Neutrophil (primary cell): Measurements from ENCODE around the gene ZNF407.

Experiments
- H3K27ac ChIP-seq: fragments of 200-600 bp; sonication (generic); 2 replicates; pipeline ENCODE4 v1.5.1; 2016; ENCODE audit warnings: mild to moderate bottlenecking, moderate library complexity
- H3K27me3 ChIP-seq: fragments of 200-600 bp; sonication (generic); 2 replicates; pipeline ENCODE4 v1.6.0; 2016; ENCODE audit warnings: mild to moderate bottlenecking
- H3K36me3 ChIP-seq: fragments of 200-600 bp; sonication (generic); 2 replicates; pipeline ENCODE4 v1.5.1; 2017
- H3K4me1 ChIP-seq, 2 experiments: fragments of 200-600 bp in 1 of 2; sonication (generic) in 1 of 2; 1 replicate in 1 of 2; 2 replicates in 1 of 2; pipeline versions ENCODE4 v1.5.1 to v1.6.1; 2013 to 2016; ENCODE audit warnings: low read depth in 1 of 2, low read length in 1 of 2, mild to moderate bottlenecking in 1 of 2, moderate library complexity in 1 of 2; ENCODE audit not compliant: control insufficient read depth in 1 of 2, insufficient read depth in 1 of 2
- H3K4me3 ChIP-seq, 2 experiments: fragments of 200-600 bp in 1 of 2; sonication (generic) in 1 of 2; 1 replicate in 1 of 2; 2 replicates in 1 of 2; pipeline ENCODE4 v1.5.1; 2013 to 2016; ENCODE audit warnings: low read depth in 1 of 2, low read length in 1 of 2, mild to moderate bottlenecking in 1 of 2, moderate library complexity in 1 of 2
- H3K9me3 ChIP-seq: fragments of 200-600 bp; sonication (generic); 2 replicates; pipeline ENCODE4 v1.5.1; 2016
- TF ChIP-seq, protein P1 (sequence below): fragments of 200-600 bp; sonication (generic); IDR thresholded peaks from 2 replicates; pipeline ENCODE4 v1.5.1; 2016; ENCODE audit warnings: antibody characterized with exemption

ZNF407 gene

DNA sequence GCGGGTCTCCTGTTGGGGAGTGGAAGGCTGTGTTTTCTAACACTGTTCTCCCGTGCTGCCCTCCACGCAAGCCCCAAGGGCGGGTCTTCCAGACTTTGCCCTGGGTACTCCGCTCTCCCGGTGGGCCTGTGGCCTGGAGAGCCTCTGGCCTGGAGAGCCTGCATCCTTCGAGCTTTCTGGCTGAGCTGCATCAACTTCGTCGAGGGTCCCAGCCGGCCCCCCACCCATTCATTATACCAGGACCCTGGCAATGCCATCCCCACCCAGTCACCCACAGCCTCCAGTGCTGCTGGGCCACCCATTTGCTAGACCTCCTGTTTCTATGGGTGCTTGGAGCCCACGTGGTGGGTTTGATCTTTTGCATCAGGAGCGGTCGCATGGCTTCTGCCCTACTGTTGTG, 509.1 kb downstream of the ZNF407 start:
- no peaks in the 10 kb centered on the region for H3K9me3 ChIP-seq
- H3K27me3 ChIP-seq: no peaks in the 10 kb centered on the region
- no peak overlapping the region for H3K4me3 ChIP-seq
- no peaks in the 10 kb centered on the region for H3K36me3 ChIP-seq
- no peaks in the 10 kb centered on the region for H3K4me1 ChIP-seq
- no peak overlapping the region for H3K27ac ChIP-seq
- TF ChIP-seq, protein P1, sequence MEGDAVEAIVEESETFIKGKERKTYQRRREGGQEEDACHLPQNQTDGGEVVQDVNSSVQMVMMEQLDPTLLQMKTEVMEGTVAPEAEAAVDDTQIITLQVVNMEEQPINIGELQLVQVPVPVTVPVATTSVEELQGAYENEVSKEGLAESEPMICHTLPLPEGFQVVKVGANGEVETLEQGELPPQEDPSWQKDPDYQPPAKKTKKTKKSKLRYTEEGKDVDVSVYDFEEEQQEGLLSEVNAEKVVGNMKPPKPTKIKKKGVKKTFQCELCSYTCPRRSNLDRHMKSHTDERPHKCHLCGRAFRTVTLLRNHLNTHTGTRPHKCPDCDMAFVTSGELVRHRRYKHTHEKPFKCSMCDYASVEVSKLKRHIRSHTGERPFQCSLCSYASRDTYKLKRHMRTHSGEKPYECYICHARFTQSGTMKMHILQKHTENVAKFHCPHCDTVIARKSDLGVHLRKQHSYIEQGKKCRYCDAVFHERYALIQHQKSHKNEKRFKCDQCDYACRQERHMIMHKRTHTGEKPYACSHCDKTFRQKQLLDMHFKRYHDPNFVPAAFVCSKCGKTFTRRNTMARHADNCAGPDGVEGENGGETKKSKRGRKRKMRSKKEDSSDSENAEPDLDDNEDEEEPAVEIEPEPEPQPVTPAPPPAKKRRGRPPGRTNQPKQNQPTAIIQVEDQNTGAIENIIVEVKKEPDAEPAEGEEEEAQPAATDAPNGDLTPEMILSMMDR: no peak

DNA sequence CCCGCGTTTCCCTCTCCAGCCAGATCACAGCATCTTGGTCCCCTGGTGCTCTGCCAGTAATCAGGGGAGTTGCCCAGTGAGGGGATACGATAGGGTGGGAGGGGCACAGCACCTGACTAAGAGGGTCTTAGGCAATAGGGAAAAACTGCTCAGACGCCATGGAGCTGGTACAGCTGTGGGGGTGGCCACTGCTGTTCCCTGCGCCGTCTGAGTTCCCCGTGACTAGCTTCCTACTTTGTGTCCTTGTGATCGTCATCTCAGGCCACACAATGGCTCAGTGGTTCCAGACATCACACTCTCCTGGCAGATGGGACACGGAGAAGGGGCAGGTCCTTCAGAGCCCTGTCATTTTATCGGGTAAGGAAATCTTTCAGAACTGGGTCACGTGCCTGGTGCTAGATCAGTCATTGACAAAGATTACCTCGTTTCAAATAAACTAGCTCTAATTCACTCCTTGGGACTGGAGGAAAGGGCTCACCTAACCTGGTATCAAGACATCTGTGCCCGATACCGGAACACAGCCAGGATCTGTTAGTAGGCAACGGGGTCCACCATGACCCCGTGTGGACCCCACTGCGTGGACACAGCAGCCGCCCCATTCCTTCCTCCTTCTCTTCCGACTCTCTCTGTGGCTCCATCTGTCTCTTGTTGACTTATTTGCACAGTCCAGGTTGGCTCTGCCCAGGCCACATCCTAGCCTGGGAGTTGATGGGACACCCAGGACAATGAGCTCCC, 509.7 kb downstream of the ZNF407 start:
- H3K9me3 ChIP-seq: no peaks in the 10 kb centered on the region
- TF ChIP-seq, protein P1: no peak
- H3K4me3 ChIP-seq: no peak overlapping the region
- no peaks in the 10 kb centered on the region for H3K36me3 ChIP-seq
- H3K27ac ChIP-seq: no peak overlapping the region
- H3K27me3 ChIP-seq: no peaks in the 10 kb centered on the region
- no peaks in the 10 kb centered on the region for H3K4me1 ChIP-seq

DNA sequence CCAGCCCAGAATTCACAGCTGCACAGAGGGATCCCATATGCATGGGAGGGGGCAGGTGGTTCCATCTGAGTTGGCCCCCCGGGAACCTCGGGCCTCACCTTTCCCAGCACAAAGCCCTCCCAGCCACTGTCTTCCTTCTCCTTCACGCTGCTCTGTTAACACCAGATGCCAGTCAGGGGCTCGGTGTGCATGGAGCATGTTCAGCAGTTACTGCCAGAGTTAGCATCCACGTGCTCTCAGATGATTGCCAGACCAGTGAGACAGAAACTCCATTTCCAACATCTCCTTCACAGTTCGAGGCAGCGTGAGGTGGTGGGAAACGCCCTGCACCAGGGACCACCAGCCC, 510.2 kb downstream of the ZNF407 start:
- TF ChIP-seq, protein P1: no peak
- Histone ChIP-seq H3K4me3 (no peak overlapping the region), H3K27ac (no peak overlapping the region), H3K4me1 (no peaks in the 10 kb centered on the region), H3K27me3 (no peaks in the 10 kb centered on the region), H3K9me3 (no peaks in the 10 kb centered on the region), H3K36me3 (no peaks in the 10 kb centered on the region)

DNA sequence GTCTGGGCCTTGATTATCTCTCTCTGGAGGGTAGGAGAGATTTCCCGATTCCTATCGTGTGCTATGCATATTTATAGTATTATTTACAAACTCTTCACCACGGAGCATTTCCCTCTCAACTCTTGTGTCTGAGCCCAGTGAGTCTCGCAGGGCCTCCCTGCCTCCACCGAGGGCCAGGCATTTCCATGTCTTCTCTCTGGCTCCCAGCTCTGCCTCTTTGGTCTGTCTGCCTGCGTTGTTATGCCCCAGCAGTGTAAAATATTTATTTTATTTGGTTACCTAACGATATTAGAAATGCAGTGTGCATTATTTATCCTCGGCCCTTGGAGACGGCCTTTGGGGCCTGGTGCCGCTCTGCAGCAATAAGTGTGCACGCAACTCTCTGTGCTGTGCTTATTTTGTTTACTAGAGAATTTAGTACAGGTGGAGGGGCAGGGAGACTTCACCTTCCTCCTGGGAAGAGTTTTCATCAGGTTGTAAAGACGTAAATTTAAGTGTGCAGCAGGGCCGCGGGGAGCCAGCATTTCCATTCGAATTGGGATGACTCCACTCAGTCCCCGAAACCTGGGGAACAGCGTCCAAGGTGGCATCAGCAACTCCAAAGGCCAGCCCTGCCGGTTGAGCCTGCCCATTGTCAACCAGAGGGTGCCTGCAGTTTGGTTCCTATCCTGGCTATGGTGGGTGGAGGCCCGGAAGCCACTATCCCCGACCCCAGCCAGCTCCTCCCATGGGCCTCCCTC, 511.1 kb downstream of the ZNF407 start:
- H3K27me3 ChIP-seq: no peaks in the 10 kb centered on the region
- H3K4me1 ChIP-seq: no peaks in the 10 kb centered on the region
- H3K27ac ChIP-seq: no peak overlapping the region
- TF ChIP-seq, protein P1: no peak
- H3K4me3 ChIP-seq: no peak overlapping the region
- no peaks in the 10 kb centered on the region for H3K36me3 ChIP-seq
- no peaks in the 10 kb centered on the region for H3K9me3 ChIP-seq

DNA sequence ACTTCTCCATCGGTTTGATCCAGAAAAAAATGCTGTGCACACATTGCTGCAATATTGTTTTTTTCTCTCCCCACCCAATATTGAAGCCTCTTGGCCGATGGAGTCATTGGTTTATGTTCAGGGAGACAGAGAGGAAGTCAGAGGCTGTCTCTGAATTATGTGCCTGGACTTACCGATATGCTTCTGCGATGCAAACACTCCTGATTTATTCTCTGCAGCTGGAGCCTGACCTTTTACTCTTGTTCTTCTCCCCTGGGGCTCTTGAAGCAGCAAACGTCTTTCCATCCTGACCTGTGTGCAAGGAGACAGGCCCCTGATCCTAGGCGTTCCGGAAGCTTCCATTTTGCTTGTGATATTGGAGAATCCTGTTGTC, 511.6 kb downstream of the ZNF407 start:
- no peak overlapping the region for H3K27ac ChIP-seq
- TF ChIP-seq, protein P1: no peak
- no peak overlapping the region for H3K4me3 ChIP-seq
- no peaks in the 10 kb centered on the region for H3K4me1 ChIP-seq
- no peaks in the 10 kb centered on the region for H3K9me3 ChIP-seq
- H3K36me3 ChIP-seq: no peaks in the 10 kb centered on the region
- no peaks in the 10 kb centered on the region for H3K27me3 ChIP-seq
